Measurements from ENCODE around the gene TRIO.

Gene TRIO

DNA sequence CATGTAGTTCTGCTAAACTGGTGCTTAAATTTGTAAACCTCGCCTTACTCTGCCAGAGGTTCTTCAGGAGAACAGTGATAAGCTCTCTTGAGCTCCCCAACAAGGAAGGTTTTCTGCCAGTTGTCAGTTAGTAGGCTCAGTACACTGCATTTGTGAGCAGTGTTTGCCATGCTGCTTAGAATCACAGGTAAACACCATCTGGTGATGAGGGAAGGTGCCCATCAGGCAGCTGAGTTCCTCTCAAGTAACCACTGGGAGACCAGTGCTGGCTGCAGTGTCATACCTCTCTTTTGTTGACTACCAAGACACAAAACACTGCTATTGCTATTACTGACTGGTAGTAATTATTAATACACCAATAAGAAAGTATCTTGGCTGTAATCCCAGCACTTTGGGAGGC is 252.3 kb downstream of the TRIO start:
- DNase-seq (ENCODE audit: low read depth), result no peak

DNA sequence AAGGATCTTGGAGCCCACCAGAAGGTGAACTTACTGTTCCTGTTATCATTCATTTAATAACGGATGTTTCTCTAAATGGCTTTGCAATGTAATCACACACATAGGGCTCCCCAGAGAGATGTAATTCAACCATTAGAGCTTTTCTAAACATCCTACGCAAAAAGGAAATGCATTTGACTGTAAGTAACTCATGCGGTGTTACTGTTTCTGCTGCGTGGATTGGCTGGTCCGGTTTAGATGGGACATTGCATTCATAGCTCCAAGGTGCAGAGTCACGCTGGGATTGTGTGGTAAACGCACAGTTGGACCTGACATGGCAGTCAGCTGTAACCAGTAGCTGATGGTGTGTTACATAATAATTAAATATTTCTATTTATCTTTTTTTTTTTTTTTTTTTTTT is 252.9 kb downstream of the TRIO start:
- DNase-seq (ENCODE audit: low read depth), result no peak

DNA sequence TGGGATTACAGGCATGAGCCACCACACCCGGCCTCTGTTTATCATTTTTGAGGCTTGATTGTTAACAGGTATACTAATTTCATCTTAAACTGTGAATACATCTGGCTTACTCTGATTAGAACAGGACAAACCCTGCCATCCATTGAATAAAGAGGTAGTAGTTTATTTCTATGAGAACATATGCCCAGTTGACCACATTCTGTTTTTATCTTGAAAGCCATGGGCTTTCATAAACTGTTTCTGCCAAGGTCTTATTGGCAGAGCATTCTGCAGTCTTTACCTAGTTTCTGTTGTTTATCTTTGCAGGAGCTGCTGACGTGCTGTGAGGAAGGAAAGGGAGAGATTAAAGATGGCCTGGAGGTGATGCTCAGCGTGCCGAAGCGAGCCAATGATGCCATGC is 253.6 kb downstream of the TRIO start:
- DNase-seq (ENCODE audit: low read depth), result no peak

DNA sequence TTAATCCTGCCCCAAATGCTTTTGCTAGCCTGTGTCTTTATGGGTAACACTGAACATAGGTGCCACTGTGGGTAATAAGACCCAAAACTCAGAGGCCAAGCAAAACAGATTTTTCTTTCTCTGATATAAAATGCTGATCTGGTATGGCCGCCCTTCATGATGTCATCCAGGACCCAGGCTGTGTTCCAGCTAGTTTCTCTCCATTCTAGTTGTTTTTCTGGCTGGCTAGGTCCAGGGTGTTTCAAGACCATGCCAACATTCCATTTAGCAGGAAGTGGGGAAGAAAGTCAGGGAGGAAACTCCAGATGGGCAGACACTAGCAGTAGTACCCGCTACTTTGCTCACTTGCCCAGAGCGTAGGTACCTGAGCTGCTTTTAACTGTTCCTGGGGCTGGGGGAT is 254.6 kb downstream of the TRIO start:
- DNase-seq (ENCODE audit: low read depth), result no peak

DNA sequence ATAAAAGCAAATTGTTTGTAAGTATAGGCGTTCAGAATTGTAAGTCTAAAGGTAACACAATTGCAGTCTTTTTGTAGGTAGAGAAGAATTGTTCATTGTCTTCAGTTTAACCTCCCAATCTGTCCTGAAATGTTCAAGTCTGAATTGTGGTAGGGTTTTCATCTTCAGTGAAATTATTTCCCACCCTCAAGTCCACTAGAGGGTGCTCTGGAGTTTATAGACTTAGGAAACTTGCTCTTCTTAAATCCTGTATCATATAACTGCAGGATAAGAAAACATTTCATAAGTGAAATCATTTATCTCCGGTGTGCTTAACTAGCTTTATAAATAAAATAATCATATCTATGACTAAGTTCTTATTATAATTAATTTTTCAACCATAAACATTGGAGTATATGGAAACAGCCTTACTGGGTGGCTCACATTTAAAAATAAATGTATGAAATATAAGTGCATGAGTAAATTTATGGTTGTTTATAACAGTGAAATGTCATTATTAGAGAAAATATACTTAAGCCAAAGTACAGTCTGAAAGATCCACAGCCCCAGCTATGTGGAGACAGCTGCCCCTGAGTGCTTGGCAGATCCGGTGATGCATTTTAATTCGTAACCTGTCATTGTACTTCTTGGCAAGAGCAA is 256.0 kb downstream of the TRIO start:
- DNase-seq (ENCODE audit: low read depth), result no peak

DNA sequence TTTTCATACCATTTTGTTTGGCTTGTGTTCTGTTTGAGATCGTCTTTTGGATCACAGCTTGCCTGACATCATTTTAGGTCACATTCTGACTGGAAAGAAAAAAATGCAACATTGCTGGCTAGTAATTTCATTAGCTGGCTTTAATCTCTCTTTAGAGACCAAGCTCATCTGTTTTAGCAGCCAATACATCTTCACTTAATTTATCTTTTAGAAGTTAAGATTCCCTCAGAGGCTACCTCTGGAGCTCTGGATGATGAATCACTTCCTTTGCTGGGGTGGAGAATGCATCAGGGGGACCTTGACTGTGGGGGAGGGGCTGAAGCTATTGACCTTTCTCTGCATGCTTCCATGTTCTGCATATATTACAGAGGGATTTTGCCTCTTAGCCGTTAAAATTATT is 256.9 kb downstream of the TRIO start:
- no peak for DNase-seq (ENCODE audit: low read depth)

DNA sequence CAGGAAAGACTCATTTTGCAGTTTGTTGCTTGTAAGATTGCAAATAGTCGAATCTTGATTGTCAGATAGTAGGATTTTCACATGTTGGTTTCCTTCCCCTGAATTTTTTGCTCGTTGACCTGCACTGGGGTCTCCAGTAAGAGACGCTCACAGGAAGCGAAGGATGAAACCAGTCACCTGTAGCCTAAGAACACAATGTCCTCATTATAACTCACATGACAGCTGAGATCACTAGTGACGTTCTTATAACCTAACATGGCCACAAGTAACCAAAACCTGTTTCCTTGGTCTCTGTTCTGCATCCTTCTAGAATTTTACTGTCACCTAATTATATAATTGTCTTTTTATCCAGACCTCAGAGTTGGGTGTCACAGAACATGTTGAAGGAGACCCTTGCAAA is 257.5 kb downstream of the TRIO start:
- DNase-seq (ENCODE audit: low read depth), result no peak

DNA sequence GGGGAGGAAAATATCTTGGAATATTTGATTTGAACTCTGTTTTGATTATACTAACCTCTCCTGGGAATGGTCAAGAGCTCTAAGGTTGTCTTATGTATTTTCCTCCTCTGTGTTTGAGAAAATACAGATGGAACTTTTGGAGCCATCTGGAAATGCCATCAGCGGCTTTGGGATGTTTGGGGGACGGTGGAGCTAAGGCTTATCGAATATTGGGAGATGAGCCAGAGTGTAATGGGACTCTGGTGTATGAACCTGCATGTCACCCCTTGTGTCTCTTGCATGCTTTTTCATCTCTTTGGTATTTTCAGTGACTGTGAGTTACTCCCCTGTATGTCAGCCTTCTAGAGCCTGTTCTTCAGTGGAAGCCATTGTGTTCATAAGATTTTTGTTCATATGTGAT is 258.5 kb downstream of the TRIO start:
- DNase-seq (ENCODE audit: low read depth), result no peak

DNA sequence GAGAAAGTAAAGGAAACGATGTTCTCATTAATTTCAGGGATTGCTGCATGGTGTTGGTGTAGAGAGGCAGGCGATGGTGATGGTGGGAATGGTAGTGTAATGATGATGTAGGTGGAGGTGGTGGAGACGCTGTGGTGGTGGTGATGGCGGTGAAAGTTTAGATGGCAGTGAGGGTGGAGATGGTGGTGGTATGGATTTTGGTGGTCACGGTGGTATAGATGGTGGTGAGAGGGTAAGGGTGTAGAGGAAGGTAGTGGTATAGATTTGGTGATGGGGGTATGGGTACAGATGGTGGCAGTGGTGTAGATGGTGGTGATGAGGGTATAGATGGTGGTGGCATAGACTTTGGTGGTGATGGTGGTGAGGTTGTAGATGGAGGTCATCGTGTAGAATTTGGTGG is 259.3 kb downstream of the TRIO start:
- DNase-seq (ENCODE audit: low read depth), result no peak

DNA sequence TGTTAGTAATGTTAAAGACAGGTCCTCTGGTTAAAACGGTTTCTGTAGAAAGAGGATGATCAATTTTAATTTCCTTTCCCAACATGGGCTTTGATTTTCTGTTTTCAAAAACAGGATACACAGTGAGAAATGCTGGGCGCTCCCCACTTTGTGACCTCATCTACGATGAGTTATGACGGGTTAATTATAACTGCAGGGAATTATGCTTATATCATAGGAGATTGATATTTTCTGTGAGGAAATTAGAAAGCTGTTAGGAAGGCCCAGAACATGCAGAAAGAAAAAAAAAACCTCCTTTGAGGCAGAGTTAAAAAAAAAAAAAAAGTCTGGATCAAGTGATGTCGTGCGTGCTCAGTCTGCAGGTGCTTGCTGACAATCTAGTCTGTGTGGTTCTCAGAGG is 261.6 kb downstream of the TRIO start:
- no peak for DNase-seq (ENCODE audit: low read depth)

DNA sequence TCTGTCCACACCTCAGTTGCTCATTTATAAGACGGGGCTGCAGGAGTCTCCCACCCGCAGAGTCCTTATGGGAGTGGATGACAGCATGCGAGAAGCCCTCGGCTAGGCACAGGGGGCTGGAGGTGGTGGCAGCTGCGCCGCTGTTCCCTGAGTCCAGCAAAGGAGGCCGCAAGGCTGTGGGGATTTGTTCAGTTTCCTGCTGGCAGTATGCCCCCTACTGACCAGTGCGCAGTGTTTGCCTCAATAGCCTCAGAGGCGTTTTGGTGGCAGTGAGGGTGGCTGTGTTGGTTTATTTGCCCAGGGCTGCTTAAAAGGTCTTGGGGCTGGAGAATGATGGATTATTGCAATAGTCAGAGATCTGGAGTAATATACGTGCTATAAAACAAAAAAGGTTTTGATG is 262.1 kb downstream of the TRIO start:
- no peak for DNase-seq (ENCODE audit: low read depth)

DNA sequence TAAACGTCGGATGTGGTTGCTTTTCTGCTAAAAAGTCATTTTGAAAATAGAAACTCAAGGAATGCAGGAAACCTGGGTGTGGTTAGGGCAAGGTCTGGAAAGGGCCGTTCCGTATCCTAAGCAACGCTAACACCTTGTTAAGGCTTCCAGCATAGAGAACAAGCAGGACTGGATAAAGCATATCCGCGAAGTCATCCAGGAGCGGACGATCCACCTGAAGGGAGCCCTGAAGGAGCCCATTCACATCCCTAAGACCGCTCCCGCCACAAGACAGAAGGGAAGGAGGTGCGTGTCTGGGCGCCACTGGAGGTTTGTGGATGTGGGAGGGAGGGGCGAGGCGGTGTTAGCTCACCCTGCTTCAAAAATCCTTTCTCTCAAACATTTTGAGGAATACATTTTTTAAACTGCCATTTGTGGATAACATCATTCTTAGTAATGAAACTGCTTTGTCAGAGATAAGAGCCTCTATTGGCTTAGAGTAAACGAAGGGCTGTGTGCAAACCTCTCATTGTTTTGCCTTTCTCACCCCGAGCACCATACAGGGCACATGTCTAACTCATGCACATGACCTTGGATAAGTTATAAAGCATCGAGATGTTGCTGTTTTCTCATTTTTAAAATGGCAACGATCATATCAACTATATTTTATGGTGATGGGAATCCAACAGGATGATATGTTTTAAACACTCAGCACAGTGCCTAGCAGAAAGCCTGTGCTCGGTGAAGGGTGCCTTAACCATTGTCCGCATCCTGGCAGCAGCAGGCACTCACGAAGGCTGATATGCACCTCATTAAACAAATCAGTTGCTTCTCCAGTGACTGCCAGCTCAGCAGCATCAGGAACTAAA is 262.8 kb downstream of the TRIO start:
- no peak for DNase-seq (ENCODE audit: low read depth)

DNA sequence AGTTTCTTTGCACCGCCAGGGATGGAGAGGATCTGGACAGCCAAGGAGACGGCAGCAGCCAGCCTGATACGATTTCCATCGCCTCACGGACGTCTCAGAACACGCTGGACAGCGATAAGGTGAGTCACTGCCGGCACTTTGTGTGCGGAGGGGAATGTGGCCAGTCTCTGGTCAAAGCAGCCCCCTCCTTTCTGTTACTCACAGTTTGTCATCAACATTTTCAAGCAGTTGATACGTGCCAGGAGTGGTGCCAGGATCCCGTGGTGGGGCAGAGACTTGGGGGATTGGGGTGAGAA is 263.4 kb downstream of the TRIO start:
- no peak for DNase-seq (ENCODE audit: low read depth)

DNA sequence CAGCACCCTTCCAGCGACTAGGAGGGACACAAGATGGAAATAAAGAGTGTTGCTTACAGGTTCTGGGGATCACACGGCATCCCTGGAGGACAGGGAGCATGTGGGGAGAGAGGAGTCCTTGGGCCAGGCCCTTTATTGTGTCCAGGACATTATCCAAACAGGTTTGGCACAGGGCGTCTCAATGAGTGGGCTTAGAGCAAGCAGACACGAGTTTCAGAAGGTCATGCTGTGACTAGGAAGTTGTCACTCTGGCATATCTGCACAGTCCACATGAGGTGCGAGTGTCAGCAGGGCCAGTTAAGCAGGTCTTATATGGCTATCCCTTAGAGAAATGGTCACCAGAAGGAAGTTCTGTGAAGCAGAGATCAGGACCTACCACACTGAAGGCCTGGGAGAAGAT is 263.9 kb downstream of the TRIO start:
- DNase-seq (ENCODE audit: low read depth), result no peak

DNA sequence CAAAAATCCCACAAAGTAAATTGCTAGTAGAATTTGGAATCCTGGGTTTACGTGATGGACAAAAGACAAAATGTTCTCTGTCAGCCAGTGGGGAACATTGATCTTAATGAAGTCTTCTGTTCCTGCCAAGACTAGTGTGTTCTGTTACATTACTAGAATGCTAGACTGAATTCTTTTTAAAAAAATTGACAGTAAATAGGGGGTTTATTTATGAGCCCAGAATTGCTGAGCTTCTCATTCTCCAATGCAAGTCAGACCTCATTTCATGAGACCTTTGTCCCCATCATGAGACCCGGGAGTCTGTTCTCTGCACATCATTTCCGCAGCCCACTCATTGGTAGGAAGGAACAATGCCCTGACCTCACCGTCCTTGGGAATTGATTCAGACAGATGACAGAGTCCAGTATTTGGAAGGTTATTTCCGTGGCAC is 264.6 kb downstream of the TRIO start:
- no peak for DNase-seq (ENCODE audit: low read depth)

DNA sequence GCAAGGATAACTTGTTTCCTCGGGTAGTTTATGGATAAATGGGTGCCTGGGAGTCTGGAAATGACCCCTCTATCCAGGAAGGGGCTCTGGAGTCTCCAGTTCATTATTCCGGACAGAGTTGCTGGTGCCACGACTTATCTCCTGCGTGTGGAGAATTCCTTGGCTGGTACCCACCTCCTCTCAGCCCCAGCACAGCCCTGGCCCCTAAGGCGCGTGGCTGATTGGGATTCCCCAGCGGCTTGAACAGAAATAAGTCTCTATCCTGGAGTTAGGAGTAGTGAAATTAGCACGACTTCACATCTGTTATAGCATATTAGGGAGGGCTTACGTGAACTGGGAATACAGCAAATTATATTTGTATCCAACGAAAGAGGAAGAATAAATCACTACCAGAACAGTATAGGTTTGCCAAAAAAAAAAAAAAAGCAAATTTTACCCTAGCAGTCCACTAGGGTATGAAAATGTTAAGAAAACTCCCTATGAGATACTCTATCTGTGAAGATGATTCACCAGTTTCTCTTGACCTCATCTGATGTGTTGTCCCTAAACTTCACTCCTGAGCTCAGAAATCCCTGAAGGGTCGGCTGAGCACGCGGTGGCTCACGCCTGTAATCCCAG is 265.9 kb downstream of the TRIO start:
- DNase-seq (ENCODE audit: low read depth), result no peak

DNA sequence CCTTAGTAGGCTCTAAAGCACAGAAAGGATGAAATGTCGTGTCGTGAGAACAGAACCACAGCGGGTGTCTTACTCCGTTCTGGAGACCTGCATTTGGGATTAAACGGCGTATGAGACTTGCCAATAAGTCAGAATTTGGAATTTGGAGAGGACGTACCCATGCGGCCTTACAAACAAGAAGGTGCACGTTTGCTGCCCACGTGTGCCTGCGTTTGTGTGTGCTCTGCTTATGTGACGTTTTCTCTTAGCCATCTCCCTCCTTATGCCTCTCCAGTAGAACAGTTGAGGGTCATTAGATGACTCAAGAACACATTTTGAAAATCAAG is 266.9 kb downstream of the TRIO start:
- no peak for DNase-seq (ENCODE audit: low read depth)

DNA sequence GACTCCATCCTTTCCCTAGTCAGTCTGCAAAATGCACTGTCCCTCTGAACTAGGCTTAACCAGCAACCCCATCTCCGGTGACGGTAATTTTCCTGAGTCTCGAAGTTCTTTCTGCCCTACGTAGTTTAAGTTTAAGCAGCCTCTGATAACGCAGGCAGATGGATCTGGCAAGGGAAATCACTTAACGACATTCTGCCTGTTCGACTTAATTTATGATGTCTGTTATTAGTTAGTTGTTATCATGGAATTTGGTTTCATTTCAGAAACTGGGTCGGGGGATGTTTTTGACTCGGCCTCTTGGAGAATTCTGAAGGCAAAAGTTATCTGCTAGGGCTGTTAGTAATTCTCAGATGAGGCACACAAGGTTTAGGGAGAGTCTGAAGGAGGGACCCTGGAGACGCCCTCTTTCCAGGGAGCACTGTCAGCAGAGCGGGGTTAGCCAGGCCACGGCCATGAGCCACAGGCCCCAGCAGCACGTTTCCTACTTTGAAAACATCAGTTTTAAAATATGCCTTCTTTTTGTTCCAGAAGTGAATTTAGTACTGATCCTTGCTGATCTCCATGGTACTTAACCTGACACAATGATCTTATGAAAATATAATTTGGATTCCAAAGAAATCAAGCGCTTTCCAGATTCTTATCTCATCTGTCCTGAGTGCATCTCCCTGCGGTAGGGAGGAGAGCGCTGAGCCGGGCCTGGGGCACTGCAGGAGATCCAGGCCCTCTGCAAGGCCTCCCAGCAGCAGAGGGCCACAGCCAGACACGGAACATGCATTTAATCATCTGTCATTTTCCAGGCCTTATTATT is 267.5 kb downstream of the TRIO start:
- DNase-seq (ENCODE audit: low read depth), result no peak

DNA sequence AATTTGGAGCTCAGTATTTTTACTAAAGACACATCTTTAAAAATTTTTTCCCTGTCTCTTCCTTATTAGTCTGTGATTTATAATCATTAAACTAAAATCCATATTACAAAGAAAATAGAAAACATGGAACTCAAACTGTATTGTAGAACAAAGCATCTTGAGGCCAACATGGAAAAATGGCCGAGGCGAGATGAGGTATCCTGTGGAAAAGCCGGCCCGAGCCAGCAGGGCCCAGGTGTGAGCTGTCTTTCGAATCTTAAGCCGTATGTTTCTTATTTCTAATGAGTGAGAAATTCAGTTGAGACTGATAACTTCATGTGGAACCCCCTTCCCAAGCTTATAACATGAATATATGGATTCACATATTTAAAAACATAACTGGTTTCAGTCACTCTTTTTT is 268.1 kb downstream of the TRIO start:
- DNase-seq (ENCODE audit: low read depth), result no peak

DNA sequence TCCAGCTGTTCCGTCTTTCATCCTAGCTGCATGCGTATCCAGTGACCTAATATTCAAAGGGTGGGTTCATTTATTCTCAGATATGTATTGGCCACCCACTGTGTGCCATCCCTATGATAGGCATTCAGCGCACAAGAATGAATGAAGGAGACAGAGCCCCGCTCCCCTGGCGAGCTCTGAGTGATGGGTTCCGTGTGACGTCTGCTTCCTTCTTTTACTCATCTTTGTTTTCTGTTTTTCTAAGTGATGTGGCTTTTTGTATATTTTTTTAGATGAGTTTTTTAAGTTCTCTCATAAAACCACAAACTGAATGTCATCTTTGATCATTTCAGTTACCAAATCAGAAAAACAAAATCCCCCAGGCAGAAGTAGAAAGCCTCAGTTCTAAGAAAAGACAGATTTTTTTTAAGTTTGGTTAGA is 270.2 kb downstream of the TRIO start:
- DNase-seq (ENCODE audit: low read depth), result no peak

DNA sequence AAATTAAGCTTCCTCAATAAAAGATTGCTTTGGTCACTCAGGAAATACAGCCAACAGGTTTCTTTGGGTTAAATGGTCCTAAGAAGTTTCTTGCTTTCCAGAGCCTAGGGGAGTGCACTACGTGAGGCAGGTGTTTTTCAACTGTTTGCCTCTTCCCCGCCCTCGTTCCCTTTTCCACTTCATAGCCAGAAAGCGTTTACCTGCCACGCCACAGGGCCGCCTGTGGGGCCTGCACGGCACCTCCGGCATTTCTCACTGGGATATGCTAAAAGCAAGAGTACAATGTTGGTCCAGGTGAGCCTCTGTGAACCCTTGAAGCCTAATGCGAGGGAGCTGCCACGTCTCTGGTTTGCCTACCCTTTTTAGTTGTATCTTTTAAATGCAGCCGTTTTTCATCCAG is 270.9 kb downstream of the TRIO start:
- no peak for DNase-seq (ENCODE audit: low read depth)

DNA sequence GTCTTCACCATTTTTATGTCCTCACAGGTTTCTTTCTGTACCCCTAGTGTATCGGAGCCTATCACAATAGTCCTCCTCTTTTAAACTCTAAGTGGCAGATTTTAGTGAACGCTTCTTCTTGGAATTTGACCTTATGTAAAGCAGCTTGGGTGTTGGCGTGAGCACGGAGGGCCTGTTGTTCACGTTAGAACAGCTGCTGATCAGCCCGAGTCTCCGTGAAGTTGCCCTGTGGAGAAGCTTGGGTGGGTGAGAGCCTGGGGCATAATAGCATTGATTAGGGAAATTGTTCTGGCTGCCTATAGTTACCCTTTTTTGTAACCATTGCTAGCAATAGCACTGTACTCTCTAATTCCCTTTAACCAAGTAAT is 271.5 kb downstream of the TRIO start:
- DNase-seq (ENCODE audit: low read depth), result no peak

All from stimulated activated CD8-positive, alpha-beta memory T cell treated with anti-CD3 and anti-CD28 coated beads, Interleukin-4, amount 100 ng/mL, for 24 hours (primary cell).